HS-27A (cell line): Measurements from ENCODE around the gene MEPE.

ENCODE experiments used
- DNase-seq: peaks from one replicate; pipeline ENCODE4 v3.0.0-alpha.2; 2012; ENCODE audit warnings: low read depth, missing footprints

The MEPE gene, protein sequence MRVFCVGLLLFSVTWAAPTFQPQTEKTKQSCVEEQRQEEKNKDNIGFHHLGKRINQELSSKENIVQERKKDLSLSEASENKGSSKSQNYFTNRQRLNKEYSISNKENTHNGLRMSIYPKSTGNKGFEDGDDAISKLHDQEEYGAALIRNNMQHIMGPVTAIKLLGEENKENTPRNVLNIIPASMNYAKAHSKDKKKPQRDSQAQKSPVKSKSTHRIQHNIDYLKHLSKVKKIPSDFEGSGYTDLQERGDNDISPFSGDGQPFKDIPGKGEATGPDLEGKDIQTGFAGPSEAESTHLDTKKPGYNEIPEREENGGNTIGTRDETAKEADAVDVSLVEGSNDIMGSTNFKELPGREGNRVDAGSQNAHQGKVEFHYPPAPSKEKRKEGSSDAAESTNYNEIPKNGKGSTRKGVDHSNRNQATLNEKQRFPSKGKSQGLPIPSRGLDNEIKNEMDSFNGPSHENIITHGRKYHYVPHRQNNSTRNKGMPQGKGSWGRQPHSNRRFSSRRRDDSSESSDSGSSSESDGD

DNA sequence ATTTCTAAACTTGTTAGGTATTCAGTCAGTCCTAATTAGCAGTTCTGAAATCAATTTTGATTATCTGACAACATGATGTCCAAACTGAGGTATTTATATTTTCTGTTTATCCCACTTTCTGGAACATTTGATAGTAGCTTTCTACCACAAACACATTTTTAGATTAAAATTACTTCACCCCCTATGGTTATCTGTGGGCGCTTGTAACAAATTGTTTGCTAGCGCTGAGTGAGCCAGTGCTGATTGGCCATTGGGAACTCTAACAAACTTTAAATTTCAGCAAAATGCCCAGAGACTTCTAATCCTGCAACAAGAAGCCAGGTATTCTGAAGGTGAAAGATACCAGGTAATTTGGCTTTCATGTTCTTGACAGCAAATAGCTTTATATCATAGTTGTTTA, at the start of gene MEPE:
TSS of gene MEPE (plus strand) at position 301 of the 400 bp plus-strand sequence. CDS start 1,746 bp downstream, outside the sequence.
- DNase-seq = no peak

- peak; percentile 40 for DNase-seq
Observed at GRCh38 chr4:87783781-87784180, 49.0 kb upstream of the MEPE start.

GRCh38 chr4:87785731-87786509, 46.8 kb upstream of the MEPE start:
- no peak for DNase-seq

- no peak for DNase-seq
Observed at GRCh38 chr4:87799301-87800113, 33.3 kb upstream of the MEPE start, which contains the start of gene IBSP. IBSP (plus strand) TSS chr4:87799554; CDS start chr4:87802362, 2,808 bp downstream.

- DNase-seq = no peak
Observed at GRCh38 chr4:87802858-87803257, 29.9 kb upstream of the MEPE start.

DNA sequence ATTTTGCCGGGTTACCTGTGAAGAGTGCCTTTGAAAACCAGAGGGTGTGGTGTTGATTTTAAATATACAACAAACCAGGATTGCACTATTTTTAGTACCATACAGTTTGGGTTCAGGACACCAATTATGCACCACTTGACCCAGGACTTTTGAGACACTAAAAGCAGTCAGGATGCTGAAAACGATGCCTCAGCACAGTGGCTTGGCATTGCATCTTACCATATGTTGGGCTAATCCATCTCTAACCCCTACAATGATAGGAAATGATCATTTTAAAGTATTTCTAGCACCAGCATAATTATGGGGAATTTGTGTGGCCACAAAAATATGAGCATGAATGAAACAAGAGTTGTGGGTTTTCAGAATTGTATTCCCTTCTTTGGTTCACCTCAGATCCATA, 29.3 kb upstream of the MEPE start:
- no peak for DNase-seq

- no peak for DNase-seq
Observed at GRCh38 chr4:87804871-87805270, 27.9 kb upstream of the MEPE start.

- DNase-seq = peak; percentile 52
Observed at GRCh38 chr4:87805971-87806370, 26.8 kb upstream of the MEPE start.

GRCh38 chr4:87806520-87806919, 26.2 kb upstream of the MEPE start:
- DNase-seq = peak; percentile 69

DNA sequence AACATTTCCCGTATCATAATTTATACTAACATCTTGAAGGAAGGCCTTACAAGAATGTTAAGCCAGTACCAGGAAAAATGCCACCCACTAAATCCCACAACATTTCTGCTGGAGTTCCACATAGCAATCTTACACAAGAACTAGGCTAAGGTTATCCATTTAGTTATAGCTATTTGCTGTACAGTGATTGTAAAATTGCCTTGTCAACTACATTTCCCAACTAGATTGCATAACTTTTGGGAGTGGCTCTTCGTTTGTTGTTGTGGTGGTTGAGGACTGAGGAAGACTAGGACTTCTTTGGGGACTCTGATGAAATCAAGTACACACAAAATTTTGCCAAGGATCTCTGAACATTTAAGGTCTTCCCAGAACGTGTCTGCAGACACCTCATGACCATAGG, 25.4 kb upstream of the MEPE start:
- DNase-seq = no peak

- no peak for DNase-seq
Observed at GRCh38 chr4:87811977-87812376, 20.8 kb upstream of the MEPE start.

DNA sequence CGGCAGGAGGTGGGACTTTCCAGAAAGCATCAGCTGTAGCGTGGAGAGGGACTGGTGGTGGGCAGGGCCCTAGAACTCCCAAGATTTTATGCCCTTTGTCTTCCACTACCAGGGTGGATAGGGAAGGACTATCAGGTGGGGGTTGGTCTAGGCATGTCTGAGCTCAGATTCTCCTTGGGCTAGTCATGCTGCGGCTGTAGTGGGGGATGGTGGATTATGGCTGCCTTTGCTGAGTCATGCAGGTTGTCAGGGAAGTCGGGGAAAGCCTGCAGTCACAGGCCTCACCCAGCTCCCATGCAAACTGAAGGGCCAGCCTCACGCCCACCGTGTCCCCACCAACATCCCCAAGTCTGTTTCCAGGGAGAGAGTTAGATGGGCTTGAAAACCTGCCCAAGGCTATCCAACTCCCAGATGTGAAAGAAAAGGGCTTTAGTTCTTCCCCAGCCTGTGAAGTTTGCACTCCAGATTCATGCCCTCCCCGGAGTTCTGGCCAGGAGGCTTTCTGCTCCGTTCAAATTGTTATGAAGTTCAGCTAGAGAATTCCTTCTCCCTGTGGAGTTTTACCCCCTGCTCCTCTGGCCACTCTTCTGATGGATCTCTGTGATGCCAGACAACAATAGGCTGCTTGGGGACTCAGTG, 13.4 kb upstream of the MEPE start:
- DNase-seq = no peak

DNA sequence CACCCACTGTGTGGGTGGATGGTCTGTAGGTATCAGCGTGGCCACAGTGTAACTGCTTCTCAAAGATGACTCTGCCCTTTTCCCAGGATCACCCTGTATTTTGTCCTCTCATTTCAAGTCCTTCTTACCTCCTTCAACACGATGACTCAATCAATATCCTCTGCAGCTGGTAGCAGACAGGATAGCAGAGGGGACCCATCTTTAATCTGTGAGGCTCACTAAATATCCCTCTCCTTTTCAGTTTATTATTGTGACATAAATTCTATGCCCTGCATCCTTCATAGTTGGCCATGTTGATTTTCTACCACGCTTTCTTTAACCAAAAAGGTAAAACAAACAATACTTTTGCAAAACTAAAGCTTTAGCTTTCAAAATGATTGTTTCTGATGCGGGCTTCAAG, 9.6 kb upstream of the MEPE start:
- no peak for DNase-seq

GRCh38 chr4:87823724-87824123, 9.0 kb upstream of the MEPE start:
- DNase-seq = no peak

GRCh38 chr4:87824352-87824751, 8.4 kb upstream of the MEPE start:
- DNase-seq = no peak

DNA sequence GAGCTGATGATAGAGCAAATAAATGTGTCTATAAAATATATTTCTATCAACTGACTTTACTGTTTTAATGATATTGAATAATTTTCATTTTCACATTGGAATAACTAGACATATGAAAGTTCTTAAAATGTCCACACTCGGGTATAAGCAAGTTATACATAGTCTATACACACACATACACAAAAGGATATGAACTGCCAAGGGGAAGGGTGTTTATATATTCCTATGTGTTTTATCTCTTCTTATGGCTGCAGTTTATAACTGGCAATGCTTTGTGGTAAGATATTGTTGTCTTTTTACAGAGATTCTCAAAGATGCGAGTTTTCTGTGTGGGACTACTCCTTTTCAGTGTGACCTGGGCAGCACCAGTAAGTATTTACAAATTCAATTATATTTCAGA, 1.6 kb downstream of the MEPE start:
- DNase-seq = no peak

- DNase-seq = no peak
Observed at GRCh38 chr4:87835197-87835596, 2.4 kb downstream of the MEPE start.

GRCh38 chr4:87835743-87836142, 3.0 kb downstream of the MEPE start:
- DNase-seq = no peak

GRCh38 chr4:87838205-87838604, 5.4 kb downstream of the MEPE start:
- no peak for DNase-seq

- no peak for DNase-seq
Observed at GRCh38 chr4:87838890-87839591, 6.3 kb downstream of the MEPE start.

- no peak for DNase-seq
Observed at GRCh38 chr4:87839592-87839946, 6.8 kb downstream of the MEPE start.
